HG03439 (cell line): ENCODE results near the gene IL2RA.
"Not testable (repeated sequence)": the region's sequence is repeated elsewhere in the genome, so short reads cannot be mapped to it uniquely, and the experiment has no call there.

Experiments used
- ATAC-seq: cut with Tn5 transposase; IDR thresholded peaks from one replicate; pipeline ENCODE4 v1.9.1; 2021; ENCODE audit warnings: mild to moderate bottlenecking, moderate library complexity; ENCODE audit not compliant: unreplicated experiment

The IL2RA gene

GRCh38 chr10:5963591-5963990, 98.6 kb downstream of the IL2RA start:
- no peak for ATAC-seq

- no peak for ATAC-seq
These were observed 99.1 kb downstream of the IL2RA start for GRCh38 chr10:5963071-5963470.

- ATAC-seq: not testable (repeated sequence)
These were observed 99.7 kb downstream of the IL2RA start for GRCh38 chr10:5962358-5962940.

- no peak for ATAC-seq
These were observed 100.6 kb downstream of the IL2RA start for GRCh38 chr10:5961405-5962100.

GRCh38 chr10:5960973-5961275, 101.2 kb downstream of the IL2RA start:
- not testable (repeated sequence) for ATAC-seq
